ENCODE data around the gene TMEM232. TPM values are rescaled to one million over a fixed set of nuclear protein-coding genes. Genes with fewer than 3 reads are reported as not detected.

The TMEM232 gene
- total RNA-seq, 3 donors from 2014 or later, result 0.28 to 0.90 (median 0.29) TPM

DNA sequence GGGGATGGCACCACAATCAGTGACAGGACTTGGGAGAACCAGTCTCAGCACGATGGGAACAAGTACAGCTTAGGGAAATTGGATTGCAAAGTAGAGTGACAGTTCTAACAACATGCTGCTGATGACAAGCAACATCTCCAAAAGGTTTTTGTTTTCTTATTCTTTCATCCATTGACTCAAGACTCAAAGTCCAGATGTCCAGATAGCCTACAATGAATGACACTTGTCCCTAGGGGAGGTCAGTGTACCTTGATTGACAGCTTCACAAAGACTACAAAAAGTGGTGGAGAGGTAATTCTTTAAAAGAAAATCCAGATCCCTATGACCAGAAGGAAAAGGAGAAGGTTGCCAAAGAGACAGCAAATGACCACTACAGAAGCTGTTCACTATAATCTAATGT, 323.9 kb downstream of the TMEM232 start:
- no peaks in the 10 kb centered on the region for H3K9me3 Mint-ChIP-seq
- no peaks in the 10 kb centered on the region for H3K27me3 Mint-ChIP-seq (ENCODE audit: low read depth)
- ATAC-seq (no peak), DNase-seq (no peak)
- no peak overlapping the region for H3K4me3 Mint-ChIP-seq
- H3K36me3 Mint-ChIP-seq (ENCODE audit: insufficient read depth), result no peaks in the 10 kb centered on the region
- H3K4me1 Mint-ChIP-seq (ENCODE audit: low read depth), result no peaks in the 10 kb centered on the region

DNA sequence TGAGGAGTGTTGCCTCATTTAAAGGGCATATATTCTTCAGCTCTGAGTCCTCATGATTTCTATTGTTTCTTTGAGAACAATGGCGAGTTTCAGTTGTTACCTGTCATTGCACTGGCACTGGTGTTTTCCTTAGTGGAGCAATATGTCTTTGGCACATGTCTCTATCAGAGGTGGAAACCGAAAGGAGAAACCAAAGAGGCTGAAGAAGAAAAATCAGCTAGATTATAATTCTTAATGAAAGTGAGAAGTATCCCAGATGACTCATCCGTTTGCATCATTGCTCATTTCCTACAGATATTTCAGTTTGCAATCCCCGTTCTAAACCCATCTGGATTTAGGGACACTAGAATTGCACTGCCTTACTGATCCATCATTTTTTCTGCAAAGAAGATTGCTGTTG, 324.6 kb downstream of the TMEM232 start:
- H3K4me1 Mint-ChIP-seq (ENCODE audit: low read depth), result no peaks in the 10 kb centered on the region
- no peak for ATAC-seq

DNA sequence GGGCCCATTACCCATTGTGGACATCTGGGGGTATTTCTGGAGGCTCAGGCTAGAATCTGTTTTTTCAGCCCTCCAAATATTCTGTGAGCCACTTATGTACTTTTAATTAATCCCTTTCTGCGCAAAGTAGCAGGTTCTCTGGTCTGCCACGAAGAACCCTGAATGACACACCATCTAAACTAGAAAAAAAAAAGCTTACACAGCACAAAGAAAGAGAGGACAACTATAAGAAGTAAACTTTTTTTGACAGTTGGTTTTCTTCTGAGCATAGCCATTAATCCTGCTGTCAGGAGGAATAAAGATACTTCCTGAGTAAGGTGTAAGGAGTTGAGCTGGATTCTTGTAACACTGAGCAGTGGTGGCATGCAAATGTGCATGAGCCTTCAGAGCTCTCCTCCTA, 327.5 kb downstream of the TMEM232 start:
- ATAC-seq (no peak), DNase-seq (no peak)
- Mint-ChIP-seq H3K4me1 (ENCODE audit: low read depth) (no peaks in the 10 kb centered on the region), H3K27me3 (ENCODE audit: low read depth) (no peaks in the 10 kb centered on the region), H3K4me3 (no peak overlapping the region), H3K9me3 (no peaks in the 10 kb centered on the region), H3K36me3 (ENCODE audit: insufficient read depth) (no peaks in the 10 kb centered on the region)

More for the DNA sequence above, 324.6 kb downstream of the TMEM232 start:
- DNase-seq, result no peak
- Mint-ChIP-seq H3K9me3 (no peaks in the 10 kb centered on the region), H3K36me3 (ENCODE audit: insufficient read depth) (no peaks in the 10 kb centered on the region), H3K4me3 (no peak overlapping the region), H3K27me3 (ENCODE audit: low read depth) (no peaks in the 10 kb centered on the region)

DNA sequence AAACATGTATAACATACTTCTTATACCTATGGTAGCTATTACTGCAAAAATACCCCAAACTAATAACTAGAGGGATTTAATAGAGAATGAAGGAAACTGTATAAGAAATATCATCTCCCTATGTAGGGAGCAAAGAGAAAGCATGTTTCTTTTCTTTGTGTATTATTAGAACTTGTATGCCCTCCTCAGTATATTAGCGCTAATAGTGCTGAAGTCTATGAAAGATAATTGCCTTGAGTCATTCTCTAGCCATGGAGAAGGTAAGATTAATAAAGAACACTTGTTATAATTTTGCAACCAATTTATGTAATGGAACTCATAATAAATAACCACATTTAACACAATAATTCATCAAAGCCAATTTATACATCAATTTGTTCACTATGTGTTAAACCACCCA, 329.2 kb downstream of the TMEM232 start:
- no peaks in the 10 kb centered on the region for H3K27me3 Mint-ChIP-seq (ENCODE audit: low read depth)
- ATAC-seq, result no peak
- no peaks in the 10 kb centered on the region for H3K36me3 Mint-ChIP-seq (ENCODE audit: insufficient read depth)
- no peaks in the 10 kb centered on the region for H3K4me1 Mint-ChIP-seq (ENCODE audit: low read depth)
- H3K4me3 Mint-ChIP-seq, result no peak overlapping the region
- DNase-seq, result no peak
- no peaks in the 10 kb centered on the region for H3K9me3 Mint-ChIP-seq

DNA sequence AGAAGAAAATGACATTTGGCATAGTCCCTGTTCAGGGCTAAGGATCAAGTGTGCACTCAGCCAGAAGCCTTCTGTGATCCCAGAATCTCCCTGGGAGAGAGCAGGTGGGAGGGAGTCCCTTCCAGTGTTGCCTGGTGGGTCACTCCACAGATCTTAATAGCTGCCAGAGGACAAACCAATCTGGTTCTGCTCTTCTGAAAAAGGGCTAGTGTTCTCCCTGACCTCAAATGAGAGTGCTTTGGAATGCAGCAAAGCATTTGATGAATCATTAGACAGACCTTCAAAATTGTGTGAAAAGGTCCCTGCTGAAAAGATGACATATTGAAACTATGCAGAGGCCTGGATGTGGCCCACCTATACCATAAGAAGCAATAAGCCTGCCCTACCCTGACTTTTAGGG, 339.7 kb downstream of the TMEM232 start:
- ATAC-seq (no peak), DNase-seq (no peak)
- Mint-ChIP-seq H3K4me1 (ENCODE audit: low read depth) (no peaks in the 10 kb centered on the region), H3K27me3 (ENCODE audit: low read depth) (no peaks in the 10 kb centered on the region), H3K36me3 (ENCODE audit: insufficient read depth) (no peaks in the 10 kb centered on the region), H3K9me3 (no peaks in the 10 kb centered on the region), H3K4me3 (no peak overlapping the region)

DNA sequence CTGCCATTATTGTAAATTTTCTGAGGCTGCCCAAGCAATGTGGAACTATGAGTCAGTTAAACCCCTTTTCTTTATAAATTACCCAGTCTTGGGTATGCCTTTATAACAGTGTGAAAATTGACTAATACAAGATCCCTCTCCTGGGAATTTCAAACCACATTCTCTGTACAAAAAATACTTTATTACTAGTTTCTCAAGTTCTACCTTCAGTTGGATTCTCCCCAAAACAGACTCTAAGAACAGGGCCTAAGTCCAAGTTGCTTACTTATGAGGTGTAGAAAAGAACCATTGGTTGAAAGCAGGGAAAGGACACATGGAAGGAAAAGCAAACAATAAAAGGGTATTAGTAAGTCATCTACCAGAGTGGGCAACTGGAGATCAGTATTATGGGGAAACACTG, 343.2 kb downstream of the TMEM232 start:
- ATAC-seq, result no peak
- no peaks in the 10 kb centered on the region for H3K27me3 Mint-ChIP-seq (ENCODE audit: low read depth)
- H3K4me3 Mint-ChIP-seq, result no peak overlapping the region

DNA sequence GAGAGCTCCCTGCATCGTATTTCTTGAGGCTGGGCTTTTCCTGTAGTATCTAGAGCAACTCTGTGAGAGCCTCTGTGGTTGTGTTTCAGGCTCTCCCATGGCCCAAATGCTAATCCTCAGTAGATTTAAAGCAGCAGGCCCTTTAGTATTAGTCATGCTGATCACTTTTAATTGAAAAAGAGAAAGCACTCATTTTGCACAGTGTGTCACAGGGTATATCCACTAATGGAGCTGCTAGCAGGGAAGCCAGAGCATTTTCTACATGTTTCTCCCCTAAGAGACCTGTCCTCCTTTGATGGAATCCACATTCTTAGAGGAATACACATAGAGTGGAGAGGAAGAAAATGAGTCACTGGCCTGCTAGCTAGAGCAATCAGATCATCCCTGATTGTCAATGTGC, 348.5 kb downstream of the TMEM232 start:
- no peaks in the 10 kb centered on the region for H3K36me3 Mint-ChIP-seq (ENCODE audit: insufficient read depth)
- ATAC-seq (no peak), DNase-seq (no peak)
- H3K9me3 Mint-ChIP-seq, result no peaks in the 10 kb centered on the region
- H3K4me3 Mint-ChIP-seq, result no peak overlapping the region
- H3K4me1 Mint-ChIP-seq (ENCODE audit: low read depth), result no peaks in the 10 kb centered on the region
- H3K27me3 Mint-ChIP-seq (ENCODE audit: low read depth), result no peaks in the 10 kb centered on the region

More for the DNA sequence above, 343.2 kb downstream of the TMEM232 start:
- no peak for DNase-seq
- no peaks in the 10 kb centered on the region for H3K9me3 Mint-ChIP-seq
- no peaks in the 10 kb centered on the region for H3K36me3 Mint-ChIP-seq (ENCODE audit: insufficient read depth)
- no peaks in the 10 kb centered on the region for H3K4me1 Mint-ChIP-seq (ENCODE audit: low read depth)

DNA sequence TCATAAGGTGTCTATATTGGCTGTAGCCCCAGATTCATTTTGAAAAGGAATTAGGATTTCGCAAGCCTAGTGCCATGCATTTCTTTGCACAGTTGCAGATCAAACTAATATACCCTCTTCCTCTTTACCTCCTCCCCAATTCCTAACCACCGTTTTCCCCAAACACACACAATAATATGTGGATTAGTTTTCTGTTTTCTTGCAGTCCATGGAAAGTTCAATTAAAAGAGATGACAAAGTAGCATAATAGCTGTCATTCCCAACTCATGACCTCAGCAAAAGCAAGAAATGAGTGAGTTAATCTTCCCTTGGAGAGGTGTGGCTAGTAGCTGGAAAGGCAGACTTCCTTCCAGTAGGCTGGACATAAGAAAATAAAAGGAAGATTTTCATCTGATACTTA, 349.1 kb downstream of the TMEM232 start:
- no peak for DNase-seq
- Mint-ChIP-seq H3K9me3 (no peaks in the 10 kb centered on the region), H3K27me3 (ENCODE audit: low read depth) (no peaks in the 10 kb centered on the region), H3K4me3 (no peak overlapping the region), H3K36me3 (ENCODE audit: insufficient read depth) (no peaks in the 10 kb centered on the region), H3K4me1 (ENCODE audit: low read depth) (no peaks in the 10 kb centered on the region)
- ATAC-seq, result no peak

DNA sequence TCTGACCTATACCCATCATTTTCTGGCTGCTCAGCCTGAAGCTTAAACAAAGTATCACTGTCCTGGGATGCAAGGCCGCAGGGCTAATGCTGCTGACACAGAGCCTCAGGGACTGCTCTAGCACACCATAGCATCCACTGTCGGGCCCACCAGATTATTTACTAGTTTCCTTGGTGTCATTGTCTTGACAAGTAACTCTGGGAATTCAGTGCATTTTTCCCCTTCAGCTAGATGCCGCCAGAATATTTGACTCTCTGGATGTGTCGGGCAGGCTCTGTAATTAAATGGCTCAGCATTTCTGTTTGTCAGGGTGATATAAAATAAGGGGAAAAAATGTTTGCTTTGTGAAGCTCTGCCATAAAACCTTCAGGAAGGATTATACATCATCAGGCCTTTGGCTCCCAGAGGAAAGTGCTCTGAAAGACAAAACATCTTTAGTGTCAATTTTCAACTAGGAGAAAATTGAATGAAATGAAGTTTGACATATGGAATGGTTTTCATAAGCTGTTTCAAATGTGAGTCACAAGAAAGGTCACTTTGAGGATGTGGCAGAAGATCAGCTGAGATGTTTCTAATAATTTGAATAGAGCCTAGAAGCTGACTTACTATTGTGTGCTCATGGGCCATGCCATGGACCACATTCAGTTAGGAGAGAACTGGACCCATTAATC, 350.1 kb downstream of the TMEM232 start:
- Mint-ChIP-seq H3K4me3 (no peak overlapping the region), H3K9me3 (no peaks in the 10 kb centered on the region), H3K27me3 (ENCODE audit: low read depth) (no peaks in the 10 kb centered on the region), H3K4me1 (ENCODE audit: low read depth) (peaks cover 1% of the 10 kb centered on the region), H3K36me3 (ENCODE audit: insufficient read depth) (no peaks in the 10 kb centered on the region)
- DNase-seq, result no peak
- ATAC-seq, result no peak

DNA sequence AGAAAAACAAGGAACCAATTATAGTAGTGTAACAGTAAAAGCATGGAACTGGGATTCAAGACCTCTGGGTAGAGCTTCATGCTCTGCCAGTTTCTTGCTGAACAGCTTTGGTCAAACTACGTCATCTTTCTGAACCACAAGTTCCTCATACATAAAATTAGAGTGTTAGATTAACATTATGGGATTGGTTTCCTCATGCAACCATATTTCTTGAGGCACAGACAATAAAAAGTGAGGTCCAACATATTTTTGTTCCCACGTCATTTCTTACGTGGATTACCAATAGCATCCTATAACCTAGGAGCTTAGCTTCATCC, 354.8 kb downstream of the TMEM232 start:
- no peak overlapping the region for H3K4me3 Mint-ChIP-seq
- no peaks in the 10 kb centered on the region for H3K27me3 Mint-ChIP-seq (ENCODE audit: low read depth)
- H3K36me3 Mint-ChIP-seq (ENCODE audit: insufficient read depth), result no peaks in the 10 kb centered on the region
- no peak for ATAC-seq
- no peak for DNase-seq
- H3K4me1 Mint-ChIP-seq (ENCODE audit: low read depth), result peaks cover 2% of the 10 kb centered on the region
- no peaks in the 10 kb centered on the region for H3K9me3 Mint-ChIP-seq

DNA sequence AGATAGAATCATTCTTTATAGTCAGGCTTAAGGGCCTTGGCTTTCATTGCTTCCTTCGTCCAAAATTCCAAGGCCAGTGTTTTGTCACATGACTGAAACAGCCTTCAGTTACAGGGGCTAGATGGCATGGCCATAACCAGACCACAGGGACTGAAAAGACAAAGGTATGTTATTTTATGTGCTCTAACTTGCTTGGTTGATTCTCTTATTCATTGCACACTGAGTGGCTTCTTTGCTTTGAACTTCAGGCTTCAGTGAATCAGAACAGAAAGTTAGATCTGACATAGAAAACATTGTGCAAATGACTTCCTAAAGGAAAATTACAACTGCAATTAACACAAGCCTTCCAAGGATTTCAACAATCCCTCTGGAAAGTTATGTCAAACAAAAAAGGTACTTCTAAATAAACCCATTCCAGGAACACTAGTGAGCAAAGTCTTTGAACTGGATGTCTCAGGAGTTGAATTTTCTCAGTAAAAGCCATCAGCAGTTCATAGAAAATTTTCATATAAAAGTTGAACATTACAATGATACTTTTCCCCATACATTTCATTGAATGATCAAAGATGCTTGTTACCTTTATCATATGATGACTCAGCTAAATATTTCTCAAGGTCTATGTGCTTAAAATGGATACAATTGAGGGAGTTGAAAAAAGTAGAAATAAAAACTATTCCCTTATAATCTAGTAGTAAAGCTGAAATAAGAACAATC, 355.3 kb downstream of the TMEM232 start:
- H3K9me3 Mint-ChIP-seq, result no peaks in the 10 kb centered on the region
- DNase-seq, result no peak
- ATAC-seq, result no peak
- no peaks in the 10 kb centered on the region for H3K27me3 Mint-ChIP-seq (ENCODE audit: low read depth)
- H3K4me1 Mint-ChIP-seq (ENCODE audit: low read depth), result peaks cover 2% of the 10 kb centered on the region
- no peak overlapping the region for H3K4me3 Mint-ChIP-seq
- no peaks in the 10 kb centered on the region for H3K36me3 Mint-ChIP-seq (ENCODE audit: insufficient read depth)

Other genes with a start within 250 kb of the TMEM232 start
- 10 to 100 TPM; 55.2 to 60.4 (median 55.3) TPM for gene SLC25A46, start 12.3 kb upstream of the TMEM232 start, total RNA-seq